PC-3 (cell line): Measurements from ENCODE around the gene DHCR7. TPM values are rescaled to one million over a fixed set of nuclear protein-coding genes. Genes with fewer than 3 reads are reported as not detected.

Experiments
- ATAC-seq: fragments of 200-7000 bp; cut with Tn5 transposase; 2 replicates; pipeline ENCODE4 v1.9.1; 2020; ENCODE audit warnings: mild to moderate bottlenecking, moderate library complexity
- BruUV-seq: library from RNA; stranded (reverse); fragments of 400-500 nt; replicated peaks from 2 replicates; lab custom pipeline; 2021; lab: Mats Ljungman, UMichigan
- CTCF ChIA-PET: fragments of 300-600 bp; sonication (Branson Sonifier 250); formaldehyde crosslinking; loops from one replicate; lab custom pipeline; 2022; ENCODE audit warnings: antibody characterized with exemption; lab: Charles Lee
- POLR2A ChIA-PET: fragments of 300-600 bp; sonication (Branson Sonifier 250); formaldehyde crosslinking; loops from one replicate; lab custom pipeline; 2022; ENCODE audit warnings: antibody characterized with exemption; ENCODE audit not compliant: unreplicated experiment; lab: Charles Lee
- DNase-seq: peaks from one replicate; pipeline ENCODE4 v3.0.0-alpha.2; 2015
- H2AFZ ChIP-seq: fragments of 300-600 bp; sonication (generic); 2 replicates; pipeline ENCODE4 v1.6.0; 2016; ENCODE audit warnings: antibody characterized with exemption, low read length
- H3F3A ChIP-seq: fragments of 300-600 bp; sonication (generic); one replicate; pipeline ENCODE4 v1.6.0; 2017; ENCODE audit warnings: antibody characterized with exemption, low read length, control low read depth, mild to moderate bottlenecking; ENCODE audit not compliant: unreplicated experiment
- H3K27ac ChIP-seq: fragments of 300-600 bp; sonication (generic); 2 replicates; pipeline ENCODE4 v1.5.1; 2016; ENCODE audit warnings: mild to moderate bottlenecking, low read length
- H3K27me3 ChIP-seq: fragments of 300-600 bp; sonication (generic); 2 replicates; pipeline ENCODE4 v1.6.1; 2016; ENCODE audit warnings: low read length, mixed read lengths
- H3K36me3 ChIP-seq: fragments of 300-600 bp; sonication (generic); 2 replicates; pipeline ENCODE4 v1.6.1; 2016; ENCODE audit warnings: low read depth, mixed run types, low read length, mixed read lengths
- H3K4me1 ChIP-seq: fragments of 300-600 bp; sonication (generic); 2 replicates; pipeline ENCODE4 v1.5.1; 2016; ENCODE audit warnings: low read length; ENCODE audit not compliant: insufficient read depth
- H3K4me2 ChIP-seq: fragments of 300-600 bp; sonication (generic); 2 replicates; pipeline ENCODE4 v1.6.0; 2016; ENCODE audit warnings: low read length
- H3K4me3 ChIP-seq: fragments of 300-600 bp; sonication (generic); 2 replicates; pipeline ENCODE4 v1.5.1; 2016; ENCODE audit warnings: mild to moderate bottlenecking, low read length, mixed read lengths
- H3K79me2 ChIP-seq: fragments of 300-600 bp; sonication (generic); 2 replicates; pipeline ENCODE4 v1.6.1; 2017; ENCODE audit warnings: low read length, mixed read lengths
- H3K9ac ChIP-seq: fragments of 300-600 bp; sonication (generic); 2 replicates; pipeline ENCODE4 v1.6.0; 2016; ENCODE audit warnings: mild to moderate bottlenecking, low read length
- H3K9me2 ChIP-seq: fragments of 300-600 bp; sonication (generic); replicated peaks from 2 replicates; pipeline ENCODE4 v1.6.1; 2016; ENCODE audit warnings: mixed run types, low read length, mixed read lengths
- H3K9me3 ChIP-seq: fragments of 300-600 bp; sonication (generic); 2 replicates; pipeline ENCODE4 v1.6.1; 2016; ENCODE audit warnings: low read length, mixed read lengths
- H4K20me1 ChIP-seq: fragments of 300-600 bp; sonication (generic); 2 replicates; pipeline ENCODE4 v1.6.1; 2016; ENCODE audit warnings: low read length, mixed read lengths
- EZH2 ChIP-seq: fragments of 300-600 bp; sonication (generic); IDR thresholded peaks from one replicate; pipeline ENCODE4 v1.6.1; 2017; ENCODE audit warnings: antibody characterized with exemption, mild to moderate bottlenecking, low read length; ENCODE audit not compliant: unreplicated experiment
- EZH2phosphoT487 ChIP-seq: fragments of 300-600 bp; sonication (generic); IDR thresholded peaks from 2 replicates; pipeline ENCODE4 v1.6.1; 2018; ENCODE audit warnings: mild to moderate bottlenecking, antibody characterized with exemption, low read length, borderline replicate concordance
- intact Hi-C: fragments of 100-400 bp; cut with micrococcal nuclease; formaldehyde crosslinking; loops from 2 replicates; pipeline ENCODE4 v1.9.0; 2023
- total RNA-seq: library from RNA; depleted of rRNA; stranded (reverse); fragments of >200 nt; gene quantifications from 2 replicates; pipeline ENCODE4 v1.2.3, GENCODE V29; 2014
- TF ChIP-seq, protein P1 (sequence below): fragments of 300-600 bp; sonication (generic); conservative IDR thresholded peaks from 2 replicates; pipeline ENCODE4 v1.5.1; 2017; ENCODE audit warnings: antibody characterized with exemption, low read depth, mild to moderate bottlenecking, low read length

DHCR7 gene
- total RNA-seq, 1 experiment from 2014 or later, result 127 TPM

- Histone ChIP-seq H3K9me2 (no peaks in the 10 kb centered on the region), H3K79me2 (no peaks in the 10 kb centered on the region), H3K27ac (no peak overlapping the region), H3K27me3 (no peaks in the 10 kb centered on the region), H2AFZ (no peak overlapping the region), H3F3A (no peaks in the 10 kb centered on the region), H3K36me3 (peaks cover 36% of the 10 kb centered on the region), H3K4me3 (no peak overlapping the region), H3K4me2 (no peak overlapping the region), H3K4me1 (no peaks in the 10 kb centered on the region), H3K9ac (no peak overlapping the region), H3K9me3 (no peaks in the 10 kb centered on the region), H4K20me1 (no peaks in the 10 kb centered on the region)
- intact Hi-C loops, result no loop called here
- ATAC-seq (no peak), DNase-seq (no peak)
- ChIA-PET POLR2A (no interaction called here), CTCF (no interaction called here)
- TF ChIP-seq, protein P1, sequence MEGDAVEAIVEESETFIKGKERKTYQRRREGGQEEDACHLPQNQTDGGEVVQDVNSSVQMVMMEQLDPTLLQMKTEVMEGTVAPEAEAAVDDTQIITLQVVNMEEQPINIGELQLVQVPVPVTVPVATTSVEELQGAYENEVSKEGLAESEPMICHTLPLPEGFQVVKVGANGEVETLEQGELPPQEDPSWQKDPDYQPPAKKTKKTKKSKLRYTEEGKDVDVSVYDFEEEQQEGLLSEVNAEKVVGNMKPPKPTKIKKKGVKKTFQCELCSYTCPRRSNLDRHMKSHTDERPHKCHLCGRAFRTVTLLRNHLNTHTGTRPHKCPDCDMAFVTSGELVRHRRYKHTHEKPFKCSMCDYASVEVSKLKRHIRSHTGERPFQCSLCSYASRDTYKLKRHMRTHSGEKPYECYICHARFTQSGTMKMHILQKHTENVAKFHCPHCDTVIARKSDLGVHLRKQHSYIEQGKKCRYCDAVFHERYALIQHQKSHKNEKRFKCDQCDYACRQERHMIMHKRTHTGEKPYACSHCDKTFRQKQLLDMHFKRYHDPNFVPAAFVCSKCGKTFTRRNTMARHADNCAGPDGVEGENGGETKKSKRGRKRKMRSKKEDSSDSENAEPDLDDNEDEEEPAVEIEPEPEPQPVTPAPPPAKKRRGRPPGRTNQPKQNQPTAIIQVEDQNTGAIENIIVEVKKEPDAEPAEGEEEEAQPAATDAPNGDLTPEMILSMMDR, result no peak
- TF ChIP-seq EZH2phosphoT487, result no peak
- TF ChIP-seq EZH2, result no peak
- no TSS peak for BruUV-seq
Observed at GRCh38 chr11:71470946-71471345, 22.8 kb upstream of the DHCR7 start.

DNA sequence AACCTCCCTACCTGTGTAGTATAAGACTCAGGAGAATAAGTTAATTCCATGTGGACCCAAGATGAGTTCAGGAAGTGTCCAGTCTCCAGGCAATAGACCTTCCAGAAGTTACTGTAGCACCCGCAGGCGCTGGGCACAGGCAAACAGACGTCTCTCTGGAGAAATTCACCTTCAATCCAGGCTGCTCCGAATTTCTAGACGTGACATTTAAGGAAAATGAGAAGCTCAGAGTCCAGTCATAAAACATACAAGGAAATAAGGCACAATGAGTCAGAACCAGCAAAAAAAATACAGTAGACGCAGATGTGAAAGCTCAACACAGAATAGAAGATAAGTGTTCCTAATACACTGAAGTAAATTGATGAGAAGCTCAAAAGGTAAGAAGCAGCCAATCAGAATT lies 19.0 kb upstream of the DHCR7 start:
- POLR2A ChIA-PET, result interaction anchor here (0.7 kb wide), 1 partner anchor 11 kb away, joined by 3 read pairs; no protein-coding TSS in a partner anchor
- CTCF ChIA-PET, result no interaction called here

DNA sequence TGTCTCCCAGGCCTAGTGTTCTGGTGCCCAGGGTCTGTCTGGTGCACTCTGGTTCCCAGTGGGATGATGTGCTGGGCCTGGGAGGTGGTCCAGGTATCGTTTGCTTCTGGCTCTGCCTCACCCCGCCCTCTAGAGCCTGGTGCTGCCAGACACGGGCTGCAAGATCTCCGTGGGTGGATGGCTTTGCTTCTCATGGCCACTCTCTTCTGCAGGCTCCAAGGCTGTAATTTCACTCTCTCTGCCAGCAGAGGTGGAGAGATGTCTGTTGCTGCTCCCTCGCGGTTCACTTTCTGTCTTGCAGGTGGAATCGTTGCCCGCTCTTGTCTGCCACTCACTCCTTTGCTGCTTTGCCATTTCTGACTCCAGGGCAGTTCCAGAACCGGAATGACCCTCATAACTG lies 18.2 kb upstream of the DHCR7 start:
- H3K27me3 ChIP-seq, result no peaks in the 10 kb centered on the region
- no peaks in the 10 kb centered on the region for H4K20me1 ChIP-seq
- no peaks in the 10 kb centered on the region for H3F3A ChIP-seq
- H3K27ac ChIP-seq, result no peak overlapping the region
- TF ChIP-seq, protein P1, result no peak
- TF ChIP-seq EZH2 (no peak), EZH2phosphoT487 (no peak)
- intact Hi-C loops, result no loop called here
- no peaks in the 10 kb centered on the region for H3K9me3 ChIP-seq
- DNase-seq (no peak), ATAC-seq (no peak)
- H2AFZ ChIP-seq, result no peak overlapping the region
- H3K4me2 ChIP-seq, result no peak overlapping the region
- no peaks in the 10 kb centered on the region for H3K9me2 ChIP-seq
- POLR2A ChIA-PET, result no interaction called here
- H3K4me3 ChIP-seq, result no peak overlapping the region
- no peaks in the 10 kb centered on the region for H3K4me1 ChIP-seq
- CTCF ChIA-PET, result no interaction called here
- H3K79me2 ChIP-seq, result no peaks in the 10 kb centered on the region
- peaks cover 16% of the 10 kb centered on the region for H3K36me3 ChIP-seq
- H3K9ac ChIP-seq, result no peak overlapping the region
- BruUV-seq, result no TSS peak

More for the DNA sequence above, 19.0 kb upstream of the DHCR7 start:
- ATAC-seq (no peak), DNase-seq (no peak)
- Histone ChIP-seq H3K27me3 (no peaks in the 10 kb centered on the region), H3K36me3 (peaks cover 16% of the 10 kb centered on the region), H3K79me2 (no peaks in the 10 kb centered on the region), H3K27ac (no peak overlapping the region), H3K9me3 (no peaks in the 10 kb centered on the region), H3K9ac (no peak overlapping the region), H4K20me1 (no peaks in the 10 kb centered on the region), H3K9me2 (no peaks in the 10 kb centered on the region), H3K4me3 (no peak overlapping the region), H3K4me1 (no peaks in the 10 kb centered on the region), H3K4me2 (no peak overlapping the region), H3F3A (no peaks in the 10 kb centered on the region), H2AFZ (no peak overlapping the region)
- intact Hi-C loops, result no loop called here
- no peak for TF ChIP-seq EZH2phosphoT487
- no peak for TF ChIP-seq EZH2
- TF ChIP-seq, protein P1, result no peak
- no TSS peak for BruUV-seq
